Progenitor cell of endocrine pancreas (in vitro differentiated cells): Measurements from ENCODE around the gene KCNT1. TPM values are rescaled to one million over a fixed set of nuclear protein-coding genes. Genes with fewer than 3 reads are reported as not detected.

Experiments
- DNase-seq: peaks from one replicate; pipeline ENCODE4 v3.0.0; 2021; ENCODE audit warnings: low spot score; ENCODE audit not compliant: unreplicated experiment
- H3K27ac Mint-ChIP-seq: 2 replicates; pipeline ENCODE4 v1.8.0; 2021; ENCODE audit warnings: mild to moderate bottlenecking, moderate library complexity, mixed read lengths
- H3K27me3 Mint-ChIP-seq: 2 replicates; pipeline ENCODE4 v1.8.0; 2021; ENCODE audit warnings: mixed read lengths
- H3K36me3 Mint-ChIP-seq: 2 replicates; pipeline ENCODE4 v1.8.0; 2022; ENCODE audit warnings: mixed read lengths; ENCODE audit not compliant: insufficient read depth
- H3K4me1 Mint-ChIP-seq: 2 replicates; pipeline ENCODE4 v1.8.0; 2021; ENCODE audit warnings: low read depth, mixed read lengths
- H3K4me3 Mint-ChIP-seq: 2 replicates; pipeline ENCODE4 v1.8.0; 2021; ENCODE audit warnings: low read depth, mild to moderate bottlenecking, moderate library complexity, mixed read lengths
- H3K9me3 Mint-ChIP-seq: 2 replicates; pipeline ENCODE4 v1.8.0; 2021; ENCODE audit warnings: low read depth, mixed read lengths
- CTCF ChIP-seq: fragments of 200-600 bp; sonication (generic); IDR thresholded peaks from one replicate; pipeline ENCODE4 v1.5.0; 2021; ENCODE audit warnings: antibody characterized with exemption, mild to moderate bottlenecking; ENCODE audit not compliant: unreplicated experiment
- total RNA-seq: library from RNA; stranded (reverse); gene quantifications from 2 replicates; pipeline ENCODE4 v1.2.1, GENCODE V29; 2021

The KCNT1 gene
- total RNA-seq, 1 donor from 2014 or later = not detected

- H3K27me3 Mint-ChIP-seq = peaks cover 23% of the 10 kb centered on the region
- TF ChIP-seq CTCF = no peak
These were observed 24.3 kb downstream of the KCNT1 start for GRCh38 chr9:135726138-135726853.

GRCh38 chr9:135727257-135727875 is 25.4 kb downstream of the KCNT1 start:
- DNase-seq = no peak
- Mint-ChIP-seq H3K4me1 (peaks cover 2% of the 10 kb centered on the region), H3K27me3 (peaks cover 23% of the 10 kb centered on the region), H3K9me3 (peaks cover 9% of the 10 kb centered on the region), H3K36me3 (no peaks in the 10 kb centered on the region), H3K4me3 (no peak overlapping the region), H3K27ac (no peak overlapping the region)
- TF ChIP-seq CTCF = no peak

More at GRCh38 chr9:135726138-135726853, 24.3 kb downstream of the KCNT1 start:
- no peak for DNase-seq
- Mint-ChIP-seq H3K9me3 (peaks cover 4% of the 10 kb centered on the region), H3K4me1 (peaks cover 2% of the 10 kb centered on the region), H3K27ac (no peak overlapping the region), H3K36me3 (no peaks in the 10 kb centered on the region), H3K4me3 (no peak overlapping the region)

- DNase-seq = no peak
- peaks cover 2% of the 10 kb centered on the region for H3K4me1 Mint-ChIP-seq
- no peak overlapping the region for H3K4me3 Mint-ChIP-seq
- peaks cover 11% of the 10 kb centered on the region for H3K9me3 Mint-ChIP-seq
- no peak overlapping the region for H3K27ac Mint-ChIP-seq
- H3K36me3 Mint-ChIP-seq = no peaks in the 10 kb centered on the region
- no peak for TF ChIP-seq CTCF
- H3K27me3 Mint-ChIP-seq = peaks cover 25% of the 10 kb centered on the region
These were observed 26.6 kb downstream of the KCNT1 start for GRCh38 chr9:135728436-135729110.

GRCh38 chr9:135729480-135729879 is 27.5 kb downstream of the KCNT1 start:
- TF ChIP-seq CTCF = no peak
- peaks cover 2% of the 10 kb centered on the region for H3K4me1 Mint-ChIP-seq
- H3K9me3 Mint-ChIP-seq = peaks cover 11% of the 10 kb centered on the region
- H3K36me3 Mint-ChIP-seq = no peaks in the 10 kb centered on the region
- DNase-seq = no peak
- no peak overlapping the region for H3K4me3 Mint-ChIP-seq
- peaks cover 31% of the 10 kb centered on the region for H3K27me3 Mint-ChIP-seq
- H3K27ac Mint-ChIP-seq = no peak overlapping the region

- Mint-ChIP-seq H3K4me1 (no peaks in the 10 kb centered on the region), H3K36me3 (no peaks in the 10 kb centered on the region), H3K27ac (no peak overlapping the region), H3K9me3 (peaks cover 11% of the 10 kb centered on the region), H3K4me3 (no peak overlapping the region), H3K27me3 (peaks cover 31% of the 10 kb centered on the region)
- no peak for DNase-seq
- TF ChIP-seq CTCF = no peak
These were observed 29.5 kb downstream of the KCNT1 start for GRCh38 chr9:135731454-135731853.
